Stimulated activated memory B cell treated with anti-CD40 and anti-IgM and Interleukin-4, amounts not matched to agents 10 μg/mL and 1 μg/mL and 100 μg/mL, for 72 hours (primary cell): ENCODE results near the gene BBOX1.
A peak's percentile ranks its signal among the peaks of the same experiment; 100 is the strongest.
"Not testable (repeated sequence)": the region's sequence is repeated elsewhere in the genome, so short reads cannot be mapped to it uniquely, and the experiment has no call there.

Experiments used
- ATAC-seq: fragments of 150-1000 bp; cut with Tn5 transposase; 2 replicates; pipeline ENCODE4 v1.10.0; 2021
- H3K27ac Mint-ChIP-seq: one replicate; pipeline ENCODE4 v1.8.0; 2022; ENCODE audit warnings: mild to moderate bottlenecking, mixed read lengths
- H3K27me3 Mint-ChIP-seq: one replicate; pipeline ENCODE4 v1.8.0; 2022; ENCODE audit warnings: mixed read lengths
- H3K36me3 Mint-ChIP-seq: one replicate; pipeline ENCODE4 v1.8.0; 2022; ENCODE audit warnings: mixed read lengths
- H3K4me1 Mint-ChIP-seq: one replicate; pipeline ENCODE4 v1.8.0; 2022; ENCODE audit warnings: mixed read lengths
- H3K4me3 Mint-ChIP-seq: one replicate; pipeline ENCODE4 v1.8.0; 2022; ENCODE audit warnings: mild to moderate bottlenecking, moderate library complexity, mixed read lengths
- H3K9me3 Mint-ChIP-seq: one replicate; pipeline ENCODE4 v1.8.0; 2022; ENCODE audit warnings: mixed read lengths

The BBOX1 gene

GRCh38 chr11:27040302-27041115, at the start of gene BBOX1:
Gene BBOX1 (plus strand): TSS chr11:27040815. CDS start chr11:27055431, 14,616 bp downstream.
- no peak within 1 kb of the TSS for H3K27ac Mint-ChIP-seq
- no peaks in the 10 kb centered on the region for H3K27me3 Mint-ChIP-seq
- no peak within 1 kb of the TSS for H3K4me3 Mint-ChIP-seq
- peak; percentile 20 for ATAC-seq
- H3K4me1 Mint-ChIP-seq = no peaks in the 10 kb centered on the region
- peaks cover 28% of the 10 kb centered on the region for H3K9me3 Mint-ChIP-seq
- no peaks in the 10 kb centered on the region for H3K36me3 Mint-ChIP-seq

- no peaks in the 10 kb centered on the region for H3K4me1 Mint-ChIP-seq
- no peak overlapping the region for H3K27ac Mint-ChIP-seq
- H3K4me3 Mint-ChIP-seq = no peak overlapping the region
- ATAC-seq = no peak
- no peaks in the 10 kb centered on the region for H3K27me3 Mint-ChIP-seq
- no peaks in the 10 kb centered on the region for H3K36me3 Mint-ChIP-seq
- H3K9me3 Mint-ChIP-seq = no peaks in the 10 kb centered on the region
Measured at GRCh38 chr11:26992031-26992541, 48.5 kb upstream of the BBOX1 start.

GRCh38 chr11:26993965-26994457, 46.6 kb upstream of the BBOX1 start, which contains the start of gene FIBIN:
Gene FIBIN (plus strand): TSS chr11:26994112. CDS start chr11:26994527, 415 bp downstream.
- Mint-ChIP-seq H3K27ac (no peak within 1 kb of the TSS), H3K9me3 (no peaks in the 10 kb centered on the region), H3K4me1 (no peaks in the 10 kb centered on the region), H3K27me3 (no peaks in the 10 kb centered on the region), H3K4me3 (no peak within 1 kb of the TSS), H3K36me3 (no peaks in the 10 kb centered on the region)
- peak; percentile 36 for ATAC-seq

- no peaks in the 10 kb centered on the region for H3K4me1 Mint-ChIP-seq
- no peak overlapping the region for H3K27ac Mint-ChIP-seq
- peak; percentile 8 for ATAC-seq
- no peaks in the 10 kb centered on the region for H3K27me3 Mint-ChIP-seq
- no peaks in the 10 kb centered on the region for H3K36me3 Mint-ChIP-seq
- H3K4me3 Mint-ChIP-seq = no peak overlapping the region
- no peaks in the 10 kb centered on the region for H3K9me3 Mint-ChIP-seq
Measured at GRCh38 chr11:26994631-26995095, 46.0 kb upstream of the BBOX1 start.

GRCh38 chr11:26995701-26996460, 44.7 kb upstream of the BBOX1 start:
- H3K4me1 Mint-ChIP-seq = no peaks in the 10 kb centered on the region
- no peaks in the 10 kb centered on the region for H3K9me3 Mint-ChIP-seq
- H3K27ac Mint-ChIP-seq = no peak overlapping the region
- H3K4me3 Mint-ChIP-seq = no peak overlapping the region
- no peaks in the 10 kb centered on the region for H3K27me3 Mint-ChIP-seq
- no peaks in the 10 kb centered on the region for H3K36me3 Mint-ChIP-seq
- no peak for ATAC-seq

GRCh38 chr11:26997378-26997777, 43.2 kb upstream of the BBOX1 start:
- Mint-ChIP-seq H3K36me3 (no peaks in the 10 kb centered on the region), H3K4me1 (no peaks in the 10 kb centered on the region), H3K4me3 (no peak overlapping the region), H3K9me3 (no peaks in the 10 kb centered on the region), H3K27me3 (no peaks in the 10 kb centered on the region), H3K27ac (no peak overlapping the region)
- no peak for ATAC-seq

- not testable (repeated sequence) for H3K36me3 Mint-ChIP-seq, H3K27me3 Mint-ChIP-seq, H3K4me1 Mint-ChIP-seq, ATAC-seq, H3K27ac Mint-ChIP-seq, H3K4me3 Mint-ChIP-seq, H3K9me3 Mint-ChIP-seq
Measured at GRCh38 chr11:27001136-27001730, 39.4 kb upstream of the BBOX1 start.

GRCh38 chr11:27002431-27002830, 38.2 kb upstream of the BBOX1 start:
- Mint-ChIP-seq H3K4me3 (no peak overlapping the region), H3K9me3 (no peaks in the 10 kb centered on the region), H3K36me3 (no peaks in the 10 kb centered on the region), H3K27ac (no peak overlapping the region), H3K4me1 (no peaks in the 10 kb centered on the region), H3K27me3 (no peaks in the 10 kb centered on the region)
- no peak for ATAC-seq

- H3K4me3 Mint-ChIP-seq = no peak overlapping the region
- no peaks in the 10 kb centered on the region for H3K36me3 Mint-ChIP-seq
- no peaks in the 10 kb centered on the region for H3K4me1 Mint-ChIP-seq
- no peak for ATAC-seq
- no peak overlapping the region for H3K27ac Mint-ChIP-seq
- H3K9me3 Mint-ChIP-seq = no peaks in the 10 kb centered on the region
- no peaks in the 10 kb centered on the region for H3K27me3 Mint-ChIP-seq
Measured at GRCh38 chr11:27002838-27003237, 37.8 kb upstream of the BBOX1 start.

- no peaks in the 10 kb centered on the region for H3K9me3 Mint-ChIP-seq
- no peak overlapping the region for H3K4me3 Mint-ChIP-seq
- H3K4me1 Mint-ChIP-seq = no peaks in the 10 kb centered on the region
- H3K27ac Mint-ChIP-seq = no peak overlapping the region
- no peaks in the 10 kb centered on the region for H3K36me3 Mint-ChIP-seq
- ATAC-seq = no peak
- no peaks in the 10 kb centered on the region for H3K27me3 Mint-ChIP-seq
Measured at GRCh38 chr11:27004103-27004502, 36.5 kb upstream of the BBOX1 start.

- no peak overlapping the region for H3K4me3 Mint-ChIP-seq
- H3K27ac Mint-ChIP-seq = no peak overlapping the region
- H3K36me3 Mint-ChIP-seq = no peaks in the 10 kb centered on the region
- H3K27me3 Mint-ChIP-seq = no peaks in the 10 kb centered on the region
- H3K9me3 Mint-ChIP-seq = no peaks in the 10 kb centered on the region
- H3K4me1 Mint-ChIP-seq = no peaks in the 10 kb centered on the region
- ATAC-seq = no peak
Measured at GRCh38 chr11:27008811-27009535, 31.6 kb upstream of the BBOX1 start.

GRCh38 chr11:27011560-27012233, 28.9 kb upstream of the BBOX1 start:
- Mint-ChIP-seq H3K27me3 (no peaks in the 10 kb centered on the region), H3K9me3 (no peaks in the 10 kb centered on the region), H3K36me3 (no peaks in the 10 kb centered on the region), H3K4me1 (no peaks in the 10 kb centered on the region), H3K4me3 (no peak overlapping the region), H3K27ac (no peak overlapping the region)
- no peak for ATAC-seq

- H3K27ac Mint-ChIP-seq = no peak overlapping the region
Measured at GRCh38 chr11:27012234-27012921, 28.2 kb upstream of the BBOX1 start.

More at GRCh38 chr11:27012234-27012921, 28.2 kb upstream of the BBOX1 start:
- no peak for ATAC-seq
- Mint-ChIP-seq H3K4me1 (no peaks in the 10 kb centered on the region), H3K4me3 (no peak overlapping the region), H3K27me3 (no peaks in the 10 kb centered on the region), H3K9me3 (no peaks in the 10 kb centered on the region), H3K36me3 (no peaks in the 10 kb centered on the region)
